Testis (tissue), 3 donors: ENCODE data around the gene ZNF655. TPM values are rescaled to one million over a fixed set of nuclear protein-coding genes. Genes with fewer than 3 reads are reported as not detected.
A peak's percentile ranks its signal among the peaks of the same experiment; 100 is the strongest.

Source experiments
- DNase-seq: peaks from one replicate; pipeline ENCODE4 v3.0.0-alpha.2; 2019
- H3K27ac ChIP-seq, 2 donors: fragments of 200-600 bp; sonication (generic); one replicate each; pipeline ENCODE4 v1.5.1; 2019
- H3K27me3 ChIP-seq: fragments of 200-600 bp; sonication (generic); one replicate; pipeline ENCODE4 v1.5.1; 2019
- H3K36me3 ChIP-seq: fragments of 200-600 bp; sonication (generic); one replicate; pipeline ENCODE4 v1.5.1; 2017; ENCODE audit warnings: low read depth; ENCODE audit errors: missing control alignments
- H3K4me1 ChIP-seq: fragments of 200-600 bp; sonication (generic); one replicate; pipeline ENCODE4 v1.5.1; 2019
- H3K4me3 ChIP-seq, 2 donors: fragments of 200-600 bp; sonication (generic); one replicate each; pipeline ENCODE4 v1.5.1; 2017 to 2019
- H3K9me3 ChIP-seq: fragments of 200-600 bp; sonication (generic); one replicate; pipeline ENCODE4 v1.5.1; 2017
- CTCF ChIP-seq, 3 experiments: fragments of 450-650 bp in 2 of 3; fragments of 200-600 bp in 1 of 3; sonication (generic) in 1 of 3; IDR thresholded peaks; one replicate each; pipeline ENCODE4 v1.5.1; 2016 to 2019; ENCODE audit warnings: antibody characterized with exemption in 3 of 3, mild to moderate bottlenecking in 2 of 3, moderate library complexity in 1 of 3
- POLR2A ChIP-seq: fragments of 450-650 bp; IDR thresholded peaks from one replicate; pipeline ENCODE4 v1.6.1; 2017; ENCODE audit warnings: antibody characterized with exemption, mild to moderate bottlenecking, moderate library complexity
- WGBS, 2 donors: methylation state at CpG; one replicate each; pipeline ENCODE4 v1.1.5; 2018; 5-methylcytosine and 5-hydroxymethylcytosine counted together
- intact Hi-C: fragments of 100-400 bp; cut with DNase I; formaldehyde crosslinking; loops from one replicate; pipeline ENCODE4 v1.15.1; 2023; ENCODE audit warnings: low total_unique reads
- polyA plus RNA-seq: library from polyadenylated mRNA; stranded (reverse); fragments of 350-450 nt; fragmentation: Illumina TruSeq; extraction: RNeasy Lipid Tissue Mini Kit (QIAGEN cat#74804); gene quantifications from one replicate; pipeline ENCODE4 v1.2.3, GENCODE V29; 2014; ENCODE audit warnings: low read depth, low replicate concordance; ENCODE audit not compliant: insufficient read depth
- total RNA-seq, 2 donors: library from RNA; depleted of rRNA; stranded (reverse); fragments of >200 nt; gene quantifications; one replicate each; pipeline ENCODE4 v1.2.3, GENCODE V29; 2016

ZNF655 gene
- total and polyA plus RNA-seq, 3 donors from 2014 or later = 45.9 to 149 (median 120) TPM

- no peak for TF ChIP-seq CTCF (IDR thresholded peaks at IDR 0.05)
- TF ChIP-seq POLR2A = no peak
- Histone ChIP-seq H3K4me1 (peaks cover 9% of the 10 kb centered on the region), H3K36me3 (no peaks in the 10 kb centered on the region), H3K9me3 (no peaks in the 10 kb centered on the region), H3K27me3 (no peaks in the 10 kb centered on the region), H3K4me3 (peak within 1 kb of the TSS; percentile 85 to 98), H3K27ac (peak within 1 kb of the TSS; percentile 84 to 90)
- peak; percentile 93 for DNase-seq
- intact Hi-C loops = loop anchor here (10.0 kb wide), 1 partner anchor 47 kb away; the partner anchor contains the start of genes ZKSCAN5 and ZNF394
- 0 to 1% methylated on average over 17 to 37 of the region's 37 CpGs for WGBS, 2 donors
Measured at GRCh38 chr7:99551767-99552463, 6.5 kb upstream of the ZNF655 start, which contains the start of gene FAM200A. Gene FAM200A, minus strand, starts transcription at chr7:99552114. Its CDS starts 3,707 bp downstream, at chr7:99548407.

- H3K4me3 ChIP-seq = no peak overlapping the region
- no peaks in the 10 kb centered on the region for H3K36me3 ChIP-seq
- no peak for TF ChIP-seq POLR2A
- TF ChIP-seq CTCF (IDR thresholded peaks at IDR 0.05) = no peak
- no peaks in the 10 kb centered on the region for H3K9me3 ChIP-seq
- H3K4me1 ChIP-seq = peaks cover 16% of the 10 kb centered on the region
- H3K27ac ChIP-seq = no peak overlapping the region
- 94 to 98% methylated on average over 4 of the region's 4 CpGs for WGBS, 2 donors
- no peaks in the 10 kb centered on the region for H3K27me3 ChIP-seq
- intact Hi-C loops = loop anchor here (10.0 kb wide), 1 partner anchor 48 kb away; the partner anchor contains the start of genes ZKSCAN5 and ZNF394
- no peak for DNase-seq
Measured at GRCh38 chr7:99553039-99553438, 5.4 kb upstream of the ZNF655 start.

- peaks cover 22% of the 10 kb centered on the region for H3K4me1 ChIP-seq
- no peaks in the 10 kb centered on the region for H3K9me3 ChIP-seq
- DNase-seq = no peak
- no peak overlapping the region for H3K4me3 ChIP-seq
- TF ChIP-seq POLR2A = no peak
- no peak for TF ChIP-seq CTCF (IDR thresholded peaks at IDR 0.05)
- H3K27me3 ChIP-seq = no peaks in the 10 kb centered on the region
- intact Hi-C loops = loop anchor here (10.0 kb wide), 1 partner anchor 50 kb away; the partner anchor contains the start of genes ZKSCAN5 and ZNF394
- no peak overlapping the region for H3K27ac ChIP-seq
- no peaks in the 10 kb centered on the region for H3K36me3 ChIP-seq
- 69 to 73% methylated on average over 2 of the region's 2 CpGs for WGBS, 2 donors
Measured at GRCh38 chr7:99554939-99555338, 3.5 kb upstream of the ZNF655 start.

- 56 to 66% methylated on average over 4 of the region's 4 CpGs for WGBS, 2 donors
- intact Hi-C loops = loop anchor here (10.0 kb wide), 1 partner anchor 52 kb away; the partner anchor contains the start of genes ZKSCAN5 and ZNF394
- DNase-seq = no peak
- Histone ChIP-seq H3K4me3 (peak overlapping the region in 1 of 2 donors; percentile 99), H3K36me3 (no peaks in the 10 kb centered on the region), H3K4me1 (peaks cover 16% of the 10 kb centered on the region), H3K9me3 (no peaks in the 10 kb centered on the region), H3K27ac (peak overlapping the region in 1 of 2 donors; percentile 96), H3K27me3 (no peaks in the 10 kb centered on the region)
- TF ChIP-seq POLR2A = no peak
- TF ChIP-seq CTCF (IDR thresholded peaks at IDR 0.05) = no peak
Measured at GRCh38 chr7:99557196-99557607, 1.2 kb upstream of the ZNF655 start.
